HG02763 (cell line): ENCODE measurements around the gene CDCA3.

ENCODE experiments used
- ATAC-seq: cut with Tn5 transposase; IDR thresholded peaks from one replicate; pipeline ENCODE4 v1.9.1; 2021; ENCODE audit warnings: mild to moderate bottlenecking, moderate library complexity; ENCODE audit not compliant: unreplicated experiment

Gene CDCA3

DNA sequence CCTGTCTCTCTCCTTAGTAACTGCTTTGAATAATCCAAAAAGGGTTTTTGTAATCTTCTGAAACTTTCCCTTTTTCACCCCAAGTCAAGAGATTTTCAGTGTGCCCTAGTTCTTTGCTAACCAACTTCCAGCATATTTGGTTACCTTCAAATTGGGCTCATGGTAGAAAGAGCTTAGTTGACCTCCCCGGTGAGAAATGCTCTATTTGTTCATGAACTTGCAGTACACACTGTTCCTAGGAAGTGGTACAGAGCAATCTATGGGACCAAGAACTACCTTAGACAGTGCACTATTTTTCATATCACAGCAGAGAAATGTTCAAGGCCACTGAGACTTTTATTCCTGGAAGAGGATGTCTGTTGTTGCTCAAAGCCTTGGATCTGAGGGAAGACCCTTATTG lies 2.5 kb upstream of the CDCA3 start:
- ATAC-seq: no peak

DNA sequence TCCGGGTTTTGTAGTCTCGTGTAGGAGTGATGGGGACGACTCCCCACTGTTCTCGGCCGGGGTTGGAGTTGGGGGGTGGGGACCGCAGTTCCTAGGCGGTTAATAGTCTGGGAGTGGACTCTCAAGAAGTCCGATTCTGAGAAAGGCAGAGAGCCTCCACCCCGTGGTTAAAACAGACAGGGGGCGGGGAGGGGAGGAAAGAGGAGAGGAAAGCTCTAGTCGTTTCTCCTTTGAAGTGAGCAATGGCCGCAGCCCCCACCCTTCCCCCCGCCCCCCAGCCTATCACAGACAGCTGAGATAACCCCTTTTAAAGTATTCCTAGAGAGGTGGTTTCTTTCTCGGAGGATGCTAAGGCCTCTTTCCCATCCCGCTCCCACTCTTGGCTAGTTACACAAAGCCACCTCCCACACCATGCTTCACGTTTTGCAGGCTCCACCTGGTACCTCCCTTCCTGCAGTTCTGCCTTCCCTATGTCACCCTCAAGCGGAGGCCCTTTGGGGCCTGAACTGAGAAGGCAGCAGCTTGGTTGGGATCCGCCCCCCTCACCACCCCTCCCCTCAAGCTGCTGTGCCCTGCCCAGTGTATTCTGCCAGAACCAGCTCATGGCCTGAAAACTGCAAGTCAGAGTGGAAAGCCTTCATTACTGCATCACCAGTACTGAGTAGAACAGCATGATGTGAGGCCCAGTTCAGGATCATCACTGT lies 1.7 kb upstream of the CDCA3 start:
- ATAC-seq: no peak

- peak; percentile 71 for ATAC-seq
Measured at GRCh38 chr12:6851921-6852650, 1.0 kb upstream of the CDCA3 start, which contains the start of gene USP5. Gene USP5, plus strand, starts transcription at chr12:6852150. Its CDS starts 30 bp downstream, at chr12:6852180.

GRCh38 chr12:6850796-6851152 lies 312 bp downstream of the CDCA3 start:
- no peak for ATAC-seq

DNA sequence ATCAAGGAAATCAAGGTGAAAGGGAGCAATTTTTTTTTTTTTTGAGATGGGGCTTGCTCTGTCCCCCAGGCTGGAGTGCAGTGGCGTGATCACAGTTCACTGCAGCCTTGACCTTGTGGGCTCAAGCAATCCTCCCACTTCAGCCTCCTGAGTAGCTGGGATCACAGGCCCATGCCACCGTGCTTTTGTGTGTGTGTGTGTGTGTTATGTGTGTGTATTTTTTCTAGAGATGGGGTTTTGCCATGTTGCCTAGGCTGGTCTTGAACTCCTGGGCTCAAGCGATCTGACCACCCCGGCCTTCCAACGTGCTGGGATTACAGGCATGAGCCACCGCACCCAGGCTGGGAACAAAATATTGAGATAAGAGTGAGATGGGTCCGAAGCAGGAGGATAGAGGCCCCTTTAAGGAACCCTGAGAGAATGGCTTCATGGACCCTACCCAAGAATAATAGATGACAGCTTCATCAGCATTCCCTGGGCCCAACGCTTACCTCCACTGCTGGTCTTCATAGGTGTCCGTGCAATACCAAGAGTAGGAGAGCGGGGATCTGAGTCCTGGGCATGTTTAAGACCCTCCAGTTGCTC lies 1.0 kb downstream of the CDCA3 start:
- no peak for ATAC-seq

- no peak for ATAC-seq
Measured at GRCh38 chr12:6849427-6849826, 1.7 kb downstream of the CDCA3 start.

GRCh38 chr12:6847676-6848075 lies 3.4 kb downstream of the CDCA3 start:
- ATAC-seq: no peak

GRCh38 chr12:6846316-6846869 lies 4.7 kb downstream of the CDCA3 start:
- no peak for ATAC-seq

DNA sequence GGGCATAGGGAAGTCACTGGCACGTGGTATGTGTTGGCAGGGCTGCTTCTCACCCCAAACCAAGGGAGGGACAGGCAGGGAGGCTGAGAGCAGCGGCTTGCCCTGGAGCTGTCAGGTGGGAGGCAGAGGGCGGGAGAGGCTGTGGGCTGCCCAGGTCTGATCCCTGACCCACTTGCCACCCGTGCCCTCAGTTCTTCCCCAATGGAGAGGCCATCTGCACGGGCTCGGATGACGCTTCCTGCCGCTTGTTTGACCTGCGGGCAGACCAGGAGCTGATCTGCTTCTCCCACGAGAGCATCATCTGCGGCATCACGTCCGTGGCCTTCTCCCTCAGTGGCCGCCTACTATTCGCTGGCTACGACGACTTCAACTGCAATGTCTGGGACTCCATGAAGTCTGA lies 5.7 kb downstream of the CDCA3 start:
- ATAC-seq: no peak

DNA sequence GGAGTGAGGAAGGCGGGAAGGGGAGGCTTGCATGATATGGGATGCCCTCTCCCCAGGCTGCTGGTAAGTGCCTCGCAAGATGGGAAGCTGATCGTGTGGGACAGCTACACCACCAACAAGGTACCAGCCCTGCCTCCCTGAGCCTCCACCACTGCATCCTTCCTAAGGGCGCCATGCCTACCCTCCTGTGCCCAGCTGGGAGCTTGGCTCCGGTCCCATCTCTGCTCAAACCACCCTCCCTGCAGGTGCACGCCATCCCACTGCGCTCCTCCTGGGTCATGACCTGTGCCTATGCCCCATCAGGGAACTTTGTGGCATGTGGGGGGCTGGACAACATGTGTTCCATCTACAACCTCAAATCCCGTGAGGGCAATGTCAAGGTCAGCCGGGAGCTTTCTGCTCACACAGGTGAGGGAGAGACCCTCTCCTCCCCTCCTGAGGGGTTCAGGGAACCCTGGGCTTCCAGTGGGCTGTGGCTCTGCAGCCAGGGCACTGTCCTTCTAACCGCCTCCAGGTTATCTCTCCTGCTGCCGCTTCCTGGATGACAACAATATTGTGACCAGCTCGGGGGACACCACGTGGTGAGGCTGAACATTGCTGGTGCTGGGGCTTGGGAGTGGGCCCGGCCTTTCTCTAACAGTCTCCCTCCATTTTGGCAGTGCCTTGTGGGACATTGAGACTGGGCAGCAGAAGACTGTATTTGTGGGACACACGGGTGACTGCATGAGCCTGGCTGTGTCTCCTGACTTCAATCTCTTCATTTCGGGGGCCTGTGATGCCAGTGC lies 7.8 kb downstream of the CDCA3 start:
- no peak for ATAC-seq

DNA sequence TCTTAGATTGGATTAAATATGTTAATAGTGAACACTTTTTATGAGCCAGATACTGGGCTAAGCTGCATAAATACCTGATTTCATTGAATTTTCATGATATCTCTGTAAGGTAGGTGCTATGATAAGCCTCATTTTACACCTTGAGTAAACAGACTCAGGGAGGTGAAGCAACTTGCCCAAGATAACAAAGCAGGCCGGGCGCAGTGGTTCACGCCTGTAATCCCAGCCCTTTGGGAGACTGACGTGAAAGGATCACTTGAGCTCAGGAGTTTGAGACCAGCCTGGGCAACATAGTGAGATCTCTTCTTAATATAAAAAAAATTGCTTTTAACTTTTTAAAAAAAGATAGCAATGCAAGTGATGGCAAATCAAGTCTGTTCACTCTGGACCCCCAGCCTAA lies 9.0 kb downstream of the CDCA3 start:
- no peak for ATAC-seq

DNA sequence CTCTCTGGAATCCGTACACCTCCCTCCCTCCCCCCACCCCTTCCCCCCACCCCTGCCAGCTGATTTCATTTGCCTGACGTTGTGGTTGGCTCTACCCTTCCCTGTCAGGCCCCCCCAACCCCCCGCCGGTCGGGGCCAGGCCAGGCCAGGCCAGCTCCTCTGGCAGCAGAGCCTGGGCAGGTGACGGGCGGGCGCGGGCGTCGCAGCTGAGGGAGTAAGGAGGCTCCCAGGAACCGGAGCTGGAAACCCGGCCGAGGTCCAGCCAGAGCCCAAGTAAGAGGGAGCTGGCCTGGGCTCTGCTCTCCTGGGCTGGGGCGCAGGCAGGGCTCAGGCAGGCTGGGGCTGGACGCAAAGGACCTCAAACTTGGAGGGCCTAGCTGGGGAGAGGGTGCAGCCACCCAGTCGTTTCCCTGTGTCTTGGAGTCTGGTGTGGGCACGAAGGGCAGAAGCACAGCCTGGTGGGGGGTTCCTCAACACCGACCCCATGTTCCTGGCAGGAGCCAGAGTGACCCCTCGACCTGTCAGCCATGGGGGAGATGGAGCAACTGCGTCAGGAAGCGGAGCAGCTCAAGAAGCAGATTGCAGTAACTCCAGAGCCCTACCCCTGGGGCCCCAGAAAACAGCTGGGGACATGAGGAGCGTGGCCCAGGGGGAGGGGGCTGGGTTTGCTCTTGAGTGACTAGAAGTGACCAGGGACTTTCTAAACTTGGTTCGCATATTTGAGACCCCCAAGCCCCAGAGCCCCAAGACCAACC lies 10.1 kb downstream of the CDCA3 start, which contains the start of gene GNB3:
Gene GNB3, plus strand, starts transcription at position 165 of the 755 bp plus-strand sequence. Its CDS starts 363 bp downstream, at position 528.
- ATAC-seq: no peak

GRCh38 chr12:6840330-6840729 lies 10.8 kb downstream of the CDCA3 start:
- ATAC-seq: peak; percentile 7

GRCh38 chr12:6839482-6840201 lies 11.4 kb downstream of the CDCA3 start:
- ATAC-seq: peak; percentile 80

DNA sequence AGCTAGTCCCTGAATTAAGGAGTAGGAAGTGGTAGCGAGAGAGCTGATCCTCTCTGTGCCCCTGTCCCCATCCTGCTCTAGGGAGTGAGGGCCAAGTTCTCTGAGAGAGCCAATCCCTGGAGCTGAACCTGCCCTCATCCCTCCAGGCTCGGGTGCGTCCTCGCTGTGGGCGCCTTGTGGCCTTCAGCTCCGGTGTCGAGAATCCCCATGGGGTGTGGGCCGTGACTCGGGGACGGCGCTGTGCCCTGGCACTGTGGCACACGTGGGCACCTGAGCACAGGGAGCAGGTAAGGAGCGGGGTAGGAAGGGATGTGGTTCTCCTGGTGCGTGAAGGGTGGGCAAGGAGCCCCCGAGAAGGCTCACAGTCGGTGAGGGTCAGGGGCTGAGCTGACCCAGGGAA lies 12.2 kb downstream of the CDCA3 start:
- no peak for ATAC-seq

GRCh38 chr12:6837370-6838060 lies 13.6 kb downstream of the CDCA3 start:
- ATAC-seq: no peak

GRCh38 chr12:6836851-6837250 lies 14.2 kb downstream of the CDCA3 start:
- no peak for ATAC-seq

GRCh38 chr12:6834873-6835272 lies 16.2 kb downstream of the CDCA3 start:
- no peak for ATAC-seq

GRCh38 chr12:6834254-6834653 lies 16.8 kb downstream of the CDCA3 start:
- ATAC-seq: no peak
